Spleen (tissue), 11 donors: ENCODE data around the gene RAB1A. TPM values are rescaled to one million over a fixed set of nuclear protein-coding genes. Genes with fewer than 3 reads are reported as not detected.
A peak's percentile ranks its signal among the peaks of the same experiment; 100 is the strongest.
"Not testable (repeated sequence)": the region's sequence is repeated elsewhere in the genome, so short reads cannot be mapped to it uniquely, and the experiment has no call there.

ENCODE experiments used
- DNase-seq: peaks from one replicate; pipeline ENCODE4 v3.0.0-alpha.2; 2020
- H3K27ac ChIP-seq, 8 donors: fragments of 200-600 bp; sonication (generic) in 7 of 8; 1 replicate in 4 of 8; 2 replicates in 4 of 8; pipeline versions ENCODE4 v1.5.0 to v1.8.0; 2016 to 2021; ENCODE audit warnings: inconsistent platforms in 4 of 8, mild to moderate bottlenecking in 4 of 8, moderate library complexity in 1 of 8
- H3K27me3 ChIP-seq, 7 donors: fragments of 200-600 bp; sonication (generic) in 6 of 7; replicated peaks in 1 of 7; 1 replicate in 4 of 7; 2 replicates in 3 of 7; pipeline versions ENCODE4 v1.5.0 to v1.8.0; 2016 to 2021; ENCODE audit warnings: inconsistent platforms in 3 of 7, mild to moderate bottlenecking in 1 of 7
- H3K36me3 ChIP-seq, 6 donors: fragments of 200-600 bp; sonication (generic) in 5 of 6; 1 replicate in 4 of 6; 2 replicates in 2 of 6; pipeline versions ENCODE4 v1.5.0 to v1.8.0; 2016 to 2021; ENCODE audit warnings: inconsistent platforms in 2 of 6
- H3K4me1 ChIP-seq, 6 donors: fragments of 200-600 bp; sonication (generic) in 5 of 6; 1 replicate in 3 of 6; 2 replicates in 3 of 6; pipeline versions ENCODE4 v1.5.0 to v1.8.0; 2016 to 2021; ENCODE audit warnings: inconsistent platforms in 3 of 6
- H3K4me3 ChIP-seq, 8 donors: fragments of 200-600 bp; sonication (generic) in 7 of 8; 1 replicate in 4 of 8; 2 replicates in 4 of 8; pipeline versions ENCODE4 v1.5.0 to v1.8.0; 2016 to 2021; ENCODE audit warnings: inconsistent platforms in 4 of 8, mild to moderate bottlenecking in 4 of 8, moderate library complexity in 2 of 8
- H3K9me3 ChIP-seq, 8 donors: fragments of 200-600 bp; sonication (generic) in 7 of 8; 1 replicate in 4 of 8; 2 replicates in 4 of 8; pipeline versions ENCODE4 v1.5.0 to v1.8.0; 2016 to 2021; ENCODE audit warnings: inconsistent platforms in 4 of 8
- CTCF ChIP-seq, 11 experiments: fragments of 200-600 bp in 7 of 11; fragments of 450-650 bp in 4 of 11; sonication (generic) in 4 of 11; IDR thresholded peaks in 8 of 11; conservative IDR thresholded peaks in 3 of 11; 1 replicate in 7 of 11; 2 replicates in 4 of 11; pipeline versions ENCODE4 v1.4.0 to v1.8.0; 2016 to 2021; ENCODE audit warnings: antibody characterized with exemption in 11 of 11, inconsistent platforms in 4 of 11, mild to moderate bottlenecking in 1 of 11
- POLR2A ChIP-seq, 3 donors: fragments of 450-650 bp; IDR thresholded peaks; one replicate each; pipeline ENCODE4 v1.5.1; 2017; ENCODE audit warnings: antibody characterized with exemption in 3 of 3, mild to moderate bottlenecking in 1 of 3
- POLR2AphosphoS5 ChIP-seq, 3 donors: sonication (generic); formaldehyde crosslinking; IDR thresholded peaks; one replicate each; pipeline ENCODE4 v1.5.1; 2017; ENCODE audit warnings: antibody characterized with exemption in 3 of 3
- WGBS, 5 donors: extraction: QIAGEN DNeasy Blood & Tissue Kit in 3 of 5; methylation state at CpG; one replicate each; pipeline versions ENCODE4 v1.1.5 to v1.1.7; 2013 to 2018; 5-methylcytosine and 5-hydroxymethylcytosine counted together
- intact Hi-C: fragments of 100-400 bp; cut with DNase I; formaldehyde crosslinking; loops from one replicate; pipeline ENCODE4 v1.15.0; 2023; ENCODE audit warnings: low total_unique reads
- polyA plus RNA-seq, 3 donors: library from polyadenylated mRNA; stranded (reverse); fragments of 200-250 nt; gene quantifications; one replicate each; pipeline ENCODE4 v1.2.1, GENCODE V29; 2013
- total RNA-seq, 7 donors: library from RNA; depleted of rRNA in 3 of 7; stranded (reverse); fragments of >200 nt in 3 of 7; fragmentation: NEBNext Ultra II Directional in 4 of 7; extraction: Animal tissue kit (Norgen Biotek cat#: 25700) in 4 of 7; gene quantifications; one replicate each; pipeline versions ENCODE4 v1.1.0 to v1.2.1, GENCODE V29; 2016 to 2021
- donor health status: healthy with polysubstance abuse.
- donor health status: DM: no; HTN: no; CAD: no; lungs with moderate emphysema.
- donor health status: DM: no; HTN: no; CAD: no.
- donor health status: Bipolar disorder and iron deficiency.
- donor health status: healthy.
- donor health status: DM: no; HTN: no; CAD: no.
- donor health status: DM: yes; HTN: yes; CAD: no.

Gene RAB1A
- total and polyA plus RNA-seq, 10 donors: 47.7 to 101 (median 88.2) TPM

DNA sequence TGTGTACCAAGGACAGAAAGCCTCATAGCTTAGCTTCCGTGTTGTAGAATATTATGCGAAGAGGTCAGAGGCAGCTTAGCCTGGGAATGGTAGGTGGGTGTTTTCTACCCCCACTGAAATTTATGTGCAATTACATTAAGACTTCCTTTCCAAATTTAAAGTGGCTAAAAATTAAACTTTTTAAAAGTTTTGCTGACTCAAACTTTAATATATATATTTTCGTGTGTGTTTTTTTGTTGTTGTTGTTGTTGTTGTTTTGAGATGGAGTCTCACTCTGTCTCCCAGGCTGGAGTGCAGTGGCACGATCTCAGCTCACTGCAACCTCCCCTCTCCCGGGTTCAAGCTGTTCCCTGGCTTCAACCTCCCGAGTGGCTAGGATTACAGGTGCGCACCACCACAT lies 4.3 kb upstream of the RAB1A start:
- no peaks in the 10 kb centered on the region for H3K27me3 ChIP-seq
- H3K36me3 ChIP-seq: no peaks in the 10 kb centered on the region
- WGBS, 5 donors: 89 to 95% (median 94%) methylated on average over 7 of the region's 7 CpGs
- intact Hi-C loops: no loop called here
- peaks cover 0 to 13% (median 7%) of the 10 kb centered on the region in 6 donors for H3K4me1 ChIP-seq
- H3K9me3 ChIP-seq: no peaks in the 10 kb centered on the region
- no peak overlapping the region for H3K4me3 ChIP-seq
- DNase-seq: no peak
- H3K27ac ChIP-seq: no peak overlapping the region
- TF ChIP-seq POLR2A (IDR thresholded peaks at IDR 0.05) (no peak), POLR2AphosphoS5 (IDR thresholded peaks at IDR 0.05) (no peak), CTCF (IDR thresholded peaks at IDR 0.05 in 8 of 11, conservative IDR thresholded peaks at IDR 0.05 in 3 of 11) (no peak)

- Histone ChIP-seq H3K36me3 (no peaks in the 10 kb centered on the region), H3K4me1 (peaks cover 2 to 19% (median 12%) of the 10 kb centered on the region in 6 donors), H3K9me3 (no peaks in the 10 kb centered on the region), H3K4me3 (no peak overlapping the region), H3K27me3 (no peaks in the 10 kb centered on the region), H3K27ac (no peak overlapping the region)
- intact Hi-C loops: no loop called here
- 77 to 91% (median 80%) methylated on average over 4 of the region's 4 CpGs for WGBS, 5 donors
- DNase-seq: no peak
- TF ChIP-seq CTCF (IDR thresholded peaks at IDR 0.05 in 8 of 11, conservative IDR thresholded peaks at IDR 0.05 in 3 of 11) (no peak), POLR2AphosphoS5 (IDR thresholded peaks at IDR 0.05) (no peak), POLR2A (IDR thresholded peaks at IDR 0.05) (no peak)
Measured at GRCh38 chr2:65133626-65134025, 3.7 kb upstream of the RAB1A start.

DNA sequence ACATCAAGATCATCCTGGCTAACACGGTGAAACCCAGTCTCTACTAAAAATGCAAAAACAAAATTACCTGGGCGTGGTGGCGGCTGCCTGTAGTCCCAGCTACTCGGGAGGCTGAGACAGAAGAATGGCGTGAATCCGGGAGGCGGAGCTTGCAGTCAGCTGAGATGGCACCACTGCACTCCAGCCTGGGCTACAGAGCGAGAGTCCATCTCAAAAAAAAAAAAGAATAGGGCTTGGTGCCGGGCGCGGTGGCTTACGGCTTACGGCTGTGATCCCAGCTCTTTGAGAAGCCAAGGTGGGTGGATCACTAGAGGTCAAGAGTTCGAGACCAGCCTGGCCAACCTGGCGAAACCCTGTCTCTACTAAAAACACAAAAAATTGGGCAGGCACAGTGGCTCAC lies 3.0 kb upstream of the RAB1A start:
- H3K9me3 ChIP-seq, H3K27me3 ChIP-seq, intact Hi-C loops, H3K36me3 ChIP-seq, DNase-seq, H3K4me3 ChIP-seq, H3K27ac ChIP-seq: not testable (repeated sequence)
- peaks cover 8 to 26% (median 19%) of the 10 kb centered on the region in 6 donors for H3K4me1 ChIP-seq
- WGBS, 5 donors: 89 to 93% (median 90%) methylated on average over 15 of the region's 15 CpGs

DNA sequence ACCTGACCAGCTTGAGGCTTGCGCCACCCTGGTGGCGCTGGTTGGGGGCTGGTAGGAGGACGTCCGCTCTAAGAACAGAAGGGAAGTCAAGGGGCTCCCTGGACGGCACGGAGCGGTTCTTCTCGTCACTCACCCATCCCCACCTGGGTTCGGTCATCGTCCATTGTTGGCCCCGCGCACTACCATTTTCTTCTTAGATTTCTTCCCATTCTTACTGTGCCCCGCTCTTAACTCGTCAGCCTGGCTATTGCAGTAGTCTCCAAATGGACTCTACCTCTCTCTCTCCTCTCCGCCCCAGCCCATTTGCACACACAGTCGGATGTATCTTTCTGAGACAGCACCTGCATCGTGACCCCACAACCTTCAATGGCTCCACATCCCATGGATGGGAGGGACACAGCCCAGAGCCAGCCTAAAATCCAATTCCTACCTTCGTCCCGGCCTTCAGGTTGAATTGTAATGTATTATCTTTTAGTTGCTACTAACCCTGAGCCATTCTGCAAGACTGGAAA lies 814 bp upstream of the RAB1A start:
- H3K27ac ChIP-seq: peak overlapping the region; percentile 92 to 99 (median 97)
- H3K4me1 ChIP-seq: peaks cover 31 to 44% (median 41%) of the 10 kb centered on the region in 6 donors
- H3K4me3 ChIP-seq: peak overlapping the region; percentile 47 to 94 (median 74)
- TF ChIP-seq POLR2A (IDR thresholded peaks at IDR 0.05): no peak
- TF ChIP-seq POLR2AphosphoS5 (IDR thresholded peaks at IDR 0.05): no peak
- TF ChIP-seq CTCF (IDR thresholded peaks at IDR 0.05 in 8 of 11, conservative IDR thresholded peaks at IDR 0.05 in 3 of 11): no peak
- WGBS, 5 donors: 12 to 21% (median 17%) methylated on average over 15 to 19 of the region's 19 CpGs
- intact Hi-C loops: no loop called here
- no peaks in the 10 kb centered on the region for H3K36me3 ChIP-seq
- H3K9me3 ChIP-seq: no peaks in the 10 kb centered on the region
- no peaks in the 10 kb centered on the region for H3K27me3 ChIP-seq
- DNase-seq: no peak
